Measurements from ENCODE around the gene CHRNA1.

DNA sequence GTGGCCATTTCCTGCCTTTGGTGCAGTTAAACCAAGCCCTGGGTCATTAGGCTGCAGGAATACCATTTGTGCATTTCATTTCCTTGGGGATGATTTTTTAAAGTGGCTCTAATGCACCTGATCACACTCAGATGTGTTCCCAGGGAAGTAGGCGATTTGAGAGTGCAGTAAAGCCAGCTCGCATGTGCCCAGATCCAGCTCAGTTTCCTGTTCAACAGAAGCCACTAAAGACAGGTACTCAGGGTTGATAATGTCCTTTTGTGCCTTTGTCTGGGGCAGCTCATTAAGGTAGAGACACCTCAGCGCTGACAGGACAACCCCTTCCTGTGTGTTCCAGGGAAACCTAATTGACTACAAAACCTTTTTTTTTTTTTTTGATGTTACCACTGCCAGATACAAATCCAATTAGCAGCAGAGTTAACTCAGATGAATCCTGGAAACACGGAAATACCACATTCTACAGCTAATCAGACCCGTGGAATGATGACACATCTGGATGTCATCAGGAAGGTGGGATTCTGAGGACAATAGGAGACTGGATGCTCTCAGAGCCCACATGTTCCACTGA, 15.2 kb upstream of the CHRNA1 start:
- TF ChIP-seq, protein P1, sequence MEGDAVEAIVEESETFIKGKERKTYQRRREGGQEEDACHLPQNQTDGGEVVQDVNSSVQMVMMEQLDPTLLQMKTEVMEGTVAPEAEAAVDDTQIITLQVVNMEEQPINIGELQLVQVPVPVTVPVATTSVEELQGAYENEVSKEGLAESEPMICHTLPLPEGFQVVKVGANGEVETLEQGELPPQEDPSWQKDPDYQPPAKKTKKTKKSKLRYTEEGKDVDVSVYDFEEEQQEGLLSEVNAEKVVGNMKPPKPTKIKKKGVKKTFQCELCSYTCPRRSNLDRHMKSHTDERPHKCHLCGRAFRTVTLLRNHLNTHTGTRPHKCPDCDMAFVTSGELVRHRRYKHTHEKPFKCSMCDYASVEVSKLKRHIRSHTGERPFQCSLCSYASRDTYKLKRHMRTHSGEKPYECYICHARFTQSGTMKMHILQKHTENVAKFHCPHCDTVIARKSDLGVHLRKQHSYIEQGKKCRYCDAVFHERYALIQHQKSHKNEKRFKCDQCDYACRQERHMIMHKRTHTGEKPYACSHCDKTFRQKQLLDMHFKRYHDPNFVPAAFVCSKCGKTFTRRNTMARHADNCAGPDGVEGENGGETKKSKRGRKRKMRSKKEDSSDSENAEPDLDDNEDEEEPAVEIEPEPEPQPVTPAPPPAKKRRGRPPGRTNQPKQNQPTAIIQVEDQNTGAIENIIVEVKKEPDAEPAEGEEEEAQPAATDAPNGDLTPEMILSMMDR (IDR thresholded peaks at IDR 0.05), result no peak
- TF ChIP-seq POLR2A (IDR thresholded peaks at IDR 0.05), result no peak

Data from adrenal gland (tissue), 5 donors.